Measurements from ENCODE around the gene SERINC2. TPM values are rescaled to one million over a fixed set of nuclear protein-coding genes. Genes with fewer than 3 reads are reported as not detected.

Gene SERINC2
- 23.2 and 40.7 TPM in 2 replicates for total RNA-seq

DNA sequence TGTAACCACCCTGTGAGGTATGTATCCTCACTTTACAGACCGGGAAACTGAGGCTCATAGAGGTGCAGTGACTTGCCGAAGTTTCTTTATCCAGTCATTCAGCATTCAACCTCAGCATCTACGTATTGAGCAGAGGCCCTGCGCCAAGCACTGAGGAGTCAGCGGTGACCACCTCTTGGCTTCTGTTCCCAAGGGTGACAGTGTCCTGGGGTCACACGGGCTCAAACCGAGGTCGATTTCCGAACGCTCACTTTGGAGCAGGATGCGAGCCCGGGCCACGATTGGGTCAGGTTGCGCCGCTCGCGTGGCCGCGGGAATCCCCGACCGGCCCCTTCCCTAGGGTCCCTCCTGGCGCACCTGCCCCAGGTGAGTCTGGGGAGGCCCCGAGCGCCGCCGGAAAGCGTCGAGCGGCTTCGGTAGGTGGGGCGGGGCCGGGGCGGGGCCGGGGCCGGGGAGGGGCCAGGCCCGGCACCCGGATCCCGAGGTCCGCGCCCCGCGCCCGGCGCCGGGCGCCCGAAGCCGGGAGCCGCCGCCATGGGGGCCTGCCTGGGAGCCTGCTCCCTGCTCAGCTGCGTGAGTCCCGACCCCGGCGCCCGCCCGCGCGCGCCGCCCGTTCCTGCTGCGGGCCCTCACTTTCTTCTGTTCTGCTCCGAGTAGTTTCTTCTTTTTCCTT is at the start of gene SERINC2:
Gene SERINC2 (plus strand): TSS at position 482 of the 673 bp plus-strand sequence. CDS start 53 bp downstream, at position 535.
- Histone ChIP-seq H3K27me3 (ENCODE audit: control insufficient read depth, insufficient read depth, low read length) (no peaks in the 10 kb centered on the region), H3K4me3 (ENCODE audit: low read depth, low read length) (peak within 1 kb of the TSS; percentile 78), H3K36me3 (ENCODE audit: control insufficient read depth, insufficient read depth, low read length) (peaks cover 8% of the 10 kb centered on the region)
- FAIRE-seq (no peak), DNase-seq (ENCODE audit: low read depth) (no peak)
- TF ChIP-seq, protein P1, sequence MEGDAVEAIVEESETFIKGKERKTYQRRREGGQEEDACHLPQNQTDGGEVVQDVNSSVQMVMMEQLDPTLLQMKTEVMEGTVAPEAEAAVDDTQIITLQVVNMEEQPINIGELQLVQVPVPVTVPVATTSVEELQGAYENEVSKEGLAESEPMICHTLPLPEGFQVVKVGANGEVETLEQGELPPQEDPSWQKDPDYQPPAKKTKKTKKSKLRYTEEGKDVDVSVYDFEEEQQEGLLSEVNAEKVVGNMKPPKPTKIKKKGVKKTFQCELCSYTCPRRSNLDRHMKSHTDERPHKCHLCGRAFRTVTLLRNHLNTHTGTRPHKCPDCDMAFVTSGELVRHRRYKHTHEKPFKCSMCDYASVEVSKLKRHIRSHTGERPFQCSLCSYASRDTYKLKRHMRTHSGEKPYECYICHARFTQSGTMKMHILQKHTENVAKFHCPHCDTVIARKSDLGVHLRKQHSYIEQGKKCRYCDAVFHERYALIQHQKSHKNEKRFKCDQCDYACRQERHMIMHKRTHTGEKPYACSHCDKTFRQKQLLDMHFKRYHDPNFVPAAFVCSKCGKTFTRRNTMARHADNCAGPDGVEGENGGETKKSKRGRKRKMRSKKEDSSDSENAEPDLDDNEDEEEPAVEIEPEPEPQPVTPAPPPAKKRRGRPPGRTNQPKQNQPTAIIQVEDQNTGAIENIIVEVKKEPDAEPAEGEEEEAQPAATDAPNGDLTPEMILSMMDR (IDR thresholded peaks at IDR 0.05; ENCODE audit: insufficient read depth, low read length, severe bottlenecking): no peak

DNA sequence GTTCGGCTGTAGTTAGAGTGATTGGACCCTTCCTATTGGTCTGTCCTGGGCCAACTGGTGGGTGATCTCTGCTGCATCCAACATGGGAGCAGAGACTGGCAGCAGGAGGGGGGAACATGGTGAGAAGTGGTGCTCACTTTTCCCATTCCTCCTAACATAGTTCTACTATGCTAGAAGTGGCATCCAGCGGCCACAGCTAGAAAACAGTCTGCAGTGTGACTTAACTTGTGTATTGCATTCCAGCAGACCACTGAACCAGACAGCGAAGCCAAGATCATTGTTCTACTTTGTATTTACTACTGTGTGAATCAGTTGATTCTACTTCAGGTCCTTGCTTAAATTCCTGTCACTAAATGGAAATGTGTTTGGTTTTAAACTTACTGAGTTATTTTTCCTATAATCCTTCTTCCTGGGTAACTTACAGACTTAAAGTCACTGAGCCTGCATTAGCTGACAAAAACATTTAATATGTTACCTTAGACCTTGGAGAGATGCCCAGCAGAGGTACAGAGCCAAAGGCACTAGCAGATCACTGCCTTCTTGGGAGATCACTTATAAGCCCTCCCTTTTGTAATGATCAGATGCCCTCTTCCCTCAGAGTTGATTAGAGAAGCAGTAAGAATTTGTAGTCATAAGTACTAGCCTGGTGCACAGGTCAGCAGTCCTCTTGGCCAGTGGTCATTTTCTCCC is 48.3 kb upstream of the SERINC2 start:
- FAIRE-seq: no peak

GRCh38 chr1:31366796-31367195 is 46.2 kb upstream of the SERINC2 start:
- Histone ChIP-seq H3K36me3 (ENCODE audit: control insufficient read depth, insufficient read depth, low read length) (peaks cover 5% of the 10 kb centered on the region), H3K4me3 (ENCODE audit: low read depth, low read length) (no peak overlapping the region)
- FAIRE-seq: peak; percentile 28

More for the DNA sequence above, 48.3 kb upstream of the SERINC2 start:
- H3K4me3 ChIP-seq (ENCODE audit: low read depth, low read length): no peak overlapping the region
- TF ChIP-seq, protein P1 (IDR thresholded peaks at IDR 0.05; ENCODE audit: insufficient read depth, low read length, severe bottlenecking): no peak
- H3K36me3 ChIP-seq (ENCODE audit: control insufficient read depth, insufficient read depth, low read length): peaks cover 5% of the 10 kb centered on the region
- H3K27me3 ChIP-seq (ENCODE audit: control insufficient read depth, insufficient read depth, low read length): no peaks in the 10 kb centered on the region
- no peak for DNase-seq (ENCODE audit: low read depth)

GRCh38 chr1:31368611-31369107 is 44.4 kb upstream of the SERINC2 start:
- Histone ChIP-seq H3K27me3 (ENCODE audit: control insufficient read depth, insufficient read depth, low read length) (no peaks in the 10 kb centered on the region), H3K4me3 (ENCODE audit: low read depth, low read length) (no peak overlapping the region), H3K36me3 (ENCODE audit: control insufficient read depth, insufficient read depth, low read length) (peaks cover 5% of the 10 kb centered on the region)
- DNase-seq (ENCODE audit: low read depth) (no peak), FAIRE-seq (no peak)
- TF ChIP-seq, protein P1 (IDR thresholded peaks at IDR 0.05; ENCODE audit: insufficient read depth, low read length, severe bottlenecking): no peak

More at GRCh38 chr1:31366796-31367195, 46.2 kb upstream of the SERINC2 start:
- TF ChIP-seq, protein P1 (IDR thresholded peaks at IDR 0.05; ENCODE audit: insufficient read depth, low read length, severe bottlenecking): no peak
- no peak for DNase-seq (ENCODE audit: low read depth)
- no peaks in the 10 kb centered on the region for H3K27me3 ChIP-seq (ENCODE audit: control insufficient read depth, insufficient read depth, low read length)

GRCh38 chr1:31370021-31370420 is 43.0 kb upstream of the SERINC2 start:
- TF ChIP-seq, protein P1 (IDR thresholded peaks at IDR 0.05; ENCODE audit: insufficient read depth, low read length, severe bottlenecking): no peak
- H3K4me3 ChIP-seq (ENCODE audit: low read depth, low read length): no peak overlapping the region
- no peaks in the 10 kb centered on the region for H3K27me3 ChIP-seq (ENCODE audit: control insufficient read depth, insufficient read depth, low read length)
- no peak for FAIRE-seq
- H3K36me3 ChIP-seq (ENCODE audit: control insufficient read depth, insufficient read depth, low read length): no peaks in the 10 kb centered on the region
- DNase-seq (ENCODE audit: low read depth): no peak

All from bronchial epithelial cell (primary cell).